EH (cell line): ENCODE results near the gene NDUFA11.
"Not testable (repeated sequence)": the region's sequence is repeated elsewhere in the genome, so short reads cannot be mapped to it uniquely, and the experiment has no call there.

Source experiments
- DNase-seq: peaks from one replicate; pipeline ENCODE4 v3.0.0-alpha.2; 2015; ENCODE audit warnings: low read depth

The NDUFA11 gene

GRCh38 chr19:5890099-5890498 lies 13.5 kb downstream of the NDUFA11 start:
- DNase-seq = no peak

DNA sequence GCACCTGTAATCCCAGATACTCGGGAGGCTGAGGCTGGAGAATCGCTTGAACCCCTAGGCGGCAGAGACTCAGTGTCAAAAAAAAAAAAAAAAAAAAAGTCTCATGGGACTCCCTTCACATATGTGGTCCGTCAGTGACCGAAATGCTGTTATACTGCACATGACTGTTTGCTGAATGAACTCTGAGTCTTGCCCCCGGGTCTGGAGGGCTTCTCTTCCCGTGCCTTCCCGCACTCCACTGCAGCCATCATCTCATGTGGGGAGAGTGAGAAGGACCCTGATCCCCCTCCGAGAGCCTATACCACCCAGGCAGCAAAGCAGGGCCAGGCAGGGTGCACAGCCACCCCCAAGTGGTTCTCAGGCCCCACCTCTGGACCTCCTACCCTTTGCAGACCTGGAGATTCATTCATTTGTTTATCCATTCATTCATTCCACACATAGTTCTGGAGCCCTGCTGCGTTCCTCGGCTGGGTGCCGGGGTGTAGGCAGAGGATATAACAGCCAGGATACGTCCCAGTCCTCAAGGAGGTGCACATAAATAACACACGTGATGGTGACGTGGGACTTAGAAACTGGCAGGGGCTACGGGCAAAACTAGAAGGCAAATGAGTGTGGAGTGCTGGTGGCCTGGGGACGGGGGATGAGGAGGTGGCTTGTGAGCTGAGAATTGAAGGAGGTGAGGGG lies 14.2 kb downstream of the NDUFA11 start:
- peak; percentile 81 for DNase-seq

DNA sequence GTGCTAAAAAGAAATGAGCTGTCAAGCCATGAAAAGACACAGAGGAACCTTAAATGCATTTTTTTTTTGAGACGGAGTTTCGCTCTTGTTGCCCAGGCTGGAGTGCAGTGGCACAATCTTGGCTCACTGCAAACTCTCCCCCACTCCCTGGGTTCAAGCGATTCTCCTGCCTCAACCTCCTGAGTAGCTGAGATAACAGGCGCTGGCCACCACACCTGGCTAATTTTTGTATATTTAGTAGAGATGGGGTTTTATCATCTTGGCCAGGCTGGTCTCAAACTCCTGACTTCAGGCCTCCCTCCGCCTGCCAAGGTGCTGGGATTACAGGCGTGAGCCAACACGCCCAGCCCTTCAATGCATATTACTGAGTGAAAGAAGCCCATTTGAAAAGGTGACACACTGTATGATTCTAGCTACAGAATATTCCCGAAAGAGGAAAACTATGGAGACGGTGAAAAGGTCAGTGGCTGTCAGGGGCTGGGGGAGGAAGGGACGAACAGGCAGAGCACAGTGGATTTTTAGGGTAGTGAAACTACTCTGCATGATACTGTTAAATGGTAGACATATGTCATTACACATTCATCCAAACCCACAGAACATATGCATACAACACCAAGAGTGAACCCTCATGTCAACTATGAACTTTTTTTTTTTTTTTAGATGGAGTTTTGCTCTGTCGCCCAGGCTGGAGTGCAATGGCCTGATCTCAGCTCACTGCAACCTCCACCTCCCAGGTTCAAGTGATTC lies 19.4 kb downstream of the NDUFA11 start:
- not testable (repeated sequence) for DNase-seq

GRCh38 chr19:5883157-5883873 lies 20.3 kb downstream of the NDUFA11 start:
- not testable (repeated sequence) for DNase-seq

GRCh38 chr19:5882421-5882968 lies 21.1 kb downstream of the NDUFA11 start:
- peak; percentile 28 for DNase-seq

GRCh38 chr19:5881543-5882299 lies 21.9 kb downstream of the NDUFA11 start:
- DNase-seq = no peak

- DNase-seq = peak; percentile 94
Measured at GRCh38 chr19:5880604-5881078, 22.9 kb downstream of the NDUFA11 start.

GRCh38 chr19:5880196-5880595 lies 23.4 kb downstream of the NDUFA11 start:
- DNase-seq = no peak

- DNase-seq = no peak
Measured at GRCh38 chr19:5877882-5878281, 25.7 kb downstream of the NDUFA11 start.

GRCh38 chr19:5877427-5877826 lies 26.2 kb downstream of the NDUFA11 start:
- no peak for DNase-seq

- DNase-seq = peak; percentile 75
Measured at GRCh38 chr19:5874496-5874895, 29.1 kb downstream of the NDUFA11 start.

DNA sequence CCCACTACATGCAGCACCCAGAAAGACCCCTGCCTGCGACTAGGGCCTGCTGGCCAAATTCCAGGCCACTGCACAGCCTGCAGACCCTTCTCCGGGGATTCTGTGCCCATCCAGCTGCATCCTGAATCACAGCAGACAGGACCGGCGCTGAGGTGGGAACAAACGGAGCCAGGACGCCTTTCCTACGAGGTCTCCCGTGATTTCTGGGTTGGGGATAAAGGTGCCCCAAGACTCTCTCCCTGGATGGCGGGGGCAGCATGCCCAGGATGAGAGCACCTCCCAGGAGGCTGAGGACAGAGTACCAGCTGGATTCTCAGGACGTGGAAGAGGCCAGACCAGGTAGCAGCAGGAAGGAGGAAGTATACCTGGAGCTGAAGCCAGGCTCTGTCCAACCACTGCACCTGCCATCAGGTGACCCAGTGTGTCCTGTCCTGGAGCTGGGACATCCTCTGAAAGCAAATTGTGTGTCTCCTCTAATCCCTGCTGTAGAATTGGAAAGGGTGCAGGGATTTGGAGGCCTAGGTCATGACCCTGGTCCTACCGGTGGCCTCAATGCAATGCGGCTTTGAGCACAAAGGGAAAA lies 29.9 kb downstream of the NDUFA11 start:
- no peak for DNase-seq

- DNase-seq = no peak
Measured at GRCh38 chr19:5870986-5871394, 32.6 kb downstream of the NDUFA11 start.

- no peak for DNase-seq
Measured at GRCh38 chr19:5867201-5868136, 36.1 kb downstream of the NDUFA11 start.

DNA sequence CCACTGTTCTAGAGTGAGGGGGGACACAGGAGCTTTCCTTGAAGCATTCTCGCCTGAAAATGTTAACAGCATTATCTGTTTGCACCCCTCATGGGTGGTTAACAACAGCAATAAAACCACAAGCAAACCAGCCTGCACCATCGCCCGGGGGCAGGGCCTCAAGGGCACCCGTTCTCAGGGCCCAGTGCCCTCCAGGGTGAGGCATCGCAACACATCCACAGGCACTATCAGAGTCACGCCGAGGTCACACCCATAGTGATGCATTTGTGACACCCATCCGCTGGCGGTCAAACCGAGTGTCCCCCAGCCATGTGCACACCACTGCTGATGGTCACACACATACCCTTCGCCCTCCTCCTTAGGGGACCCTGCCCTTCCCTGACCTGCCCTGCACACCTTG lies 37.8 kb downstream of the NDUFA11 start:
- no peak for DNase-seq

GRCh38 chr19:5864725-5865486 lies 38.7 kb downstream of the NDUFA11 start:
- DNase-seq = no peak

GRCh38 chr19:5864013-5864720 lies 39.4 kb downstream of the NDUFA11 start:
- no peak for DNase-seq

DNA sequence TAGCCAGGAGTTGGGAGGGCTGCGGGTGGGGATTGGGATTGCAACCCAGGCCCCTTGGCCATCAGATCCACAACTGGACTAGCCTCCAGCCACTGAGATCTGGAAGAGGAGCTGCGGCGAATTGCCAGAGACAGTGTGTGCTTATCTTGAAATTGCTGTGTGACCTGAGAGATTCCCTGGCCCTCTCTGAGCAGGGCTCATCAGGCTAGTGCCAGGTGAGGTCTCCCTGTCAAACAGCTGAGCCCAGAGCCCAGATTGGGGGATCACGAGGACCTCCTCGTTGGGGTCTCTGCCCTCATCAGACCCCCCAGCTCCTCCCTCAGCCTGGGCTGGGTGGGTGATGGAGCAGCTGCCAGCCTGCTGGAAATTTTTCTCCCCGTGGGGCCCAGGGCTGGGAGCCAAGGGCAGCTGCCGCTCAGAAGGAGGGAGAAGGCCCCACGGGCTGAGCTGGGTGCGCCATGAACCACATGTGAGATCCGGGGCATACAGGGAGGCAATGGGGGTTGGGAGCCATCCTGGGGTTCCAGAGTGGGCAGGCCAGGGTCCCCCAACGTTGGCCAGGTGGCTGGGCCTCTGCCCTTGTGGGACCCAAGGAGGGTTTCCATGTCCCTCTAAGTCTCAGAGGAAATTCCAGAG lies 40.4 kb downstream of the NDUFA11 start:
- DNase-seq = no peak
